Liver (tissue), 9 donors: ENCODE measurements around the gene HELZ2. TPM values are rescaled to one million over a fixed set of nuclear protein-coding genes. Genes with fewer than 3 reads are reported as not detected.

Experiments
- DNase-seq: peaks from one replicate; pipeline ENCODE4 v3.0.0-alpha.2; 2017; ENCODE audit warnings: low spot score
- H3K27ac ChIP-seq, 2 donors: one replicate each; pipeline ENCODE4 v1.7.0; 2013; ENCODE audit warnings: inconsistent platforms in 2 of 2, low read length in 2 of 2, control low read depth in 1 of 2, low read depth in 1 of 2, mild to moderate bottlenecking in 1 of 2
- H3K27me3 ChIP-seq, 4 donors: one replicate each; pipeline versions ENCODE4 v1.6.1 to v1.7.0; 2013; ENCODE audit warnings: low read length in 3 of 4, inconsistent platforms in 1 of 4, mild to moderate bottlenecking in 1 of 4, moderate library complexity in 1 of 4; ENCODE audit not compliant: control insufficient read depth in 4 of 4, insufficient read depth in 4 of 4
- H3K36me3 ChIP-seq, 4 donors: one replicate each; pipeline versions ENCODE4 v1.6.1 to v1.7.0; 2013; ENCODE audit warnings: low read length in 3 of 4, mild to moderate bottlenecking in 3 of 4, low read depth in 1 of 4, moderate library complexity in 1 of 4; ENCODE audit not compliant: control insufficient read depth in 4 of 4, insufficient read depth in 3 of 4
- H3K4me1 ChIP-seq, 4 donors: one replicate each; pipeline versions ENCODE4 v1.6.1 to v1.7.0; 2013; ENCODE audit warnings: low read length in 3 of 4, mild to moderate bottlenecking in 3 of 4, moderate library complexity in 1 of 4; ENCODE audit not compliant: control insufficient read depth in 4 of 4, insufficient read depth in 4 of 4
- H3K4me3 ChIP-seq, 3 donors: one replicate each; pipeline versions ENCODE4 v1.6.1 to v1.7.0; 2013; ENCODE audit warnings: low read length in 3 of 3, control low read depth in 1 of 3, low read depth in 1 of 3, mild to moderate bottlenecking in 1 of 3
- H3K9ac ChIP-seq, 2 donors: one replicate each; pipeline ENCODE4 v1.7.0; 2013; ENCODE audit warnings: low read length in 2 of 2, mild to moderate bottlenecking in 2 of 2, moderate library complexity in 2 of 2, control low read depth in 1 of 2, low read depth in 1 of 2
- H3K9me3 ChIP-seq, 4 donors: one replicate each; pipeline versions ENCODE4 v1.6.1 to v1.7.0; 2013; ENCODE audit warnings: low read length in 3 of 4; ENCODE audit not compliant: control insufficient read depth in 4 of 4
- EGR1 ChIP-seq, 2 donors: IDR thresholded peaks; 2 replicates each; pipeline ENCODE4 v1.6.1; 2016 to 2018; ENCODE audit warnings: antibody characterized with exemption in 2 of 2, low read depth in 2 of 2
- FOXA1 ChIP-seq: IDR thresholded peaks from 2 replicates; pipeline ENCODE4 v1.6.1; 2016; ENCODE audit warnings: antibody characterized with exemption
- FOXA2 ChIP-seq: IDR thresholded peaks from 2 replicates; pipeline ENCODE4 v1.6.1; 2016; ENCODE audit warnings: antibody characterized with exemption
- GABPA ChIP-seq, 2 donors: IDR thresholded peaks in 1 of 2; conservative IDR thresholded peaks in 1 of 2; 2 replicates each; pipeline ENCODE4 v1.6.1; 2016; ENCODE audit warnings: antibody characterized with exemption in 2 of 2, mild to moderate bottlenecking in 1 of 2, moderate library complexity in 1 of 2
- HNF4A ChIP-seq, 2 donors: conservative IDR thresholded peaks; 2 replicates each; pipeline ENCODE4 v1.6.1; 2016; ENCODE audit warnings: antibody characterized with exemption in 2 of 2, mild to moderate bottlenecking in 2 of 2
- HNF4G ChIP-seq: IDR thresholded peaks from 2 replicates; pipeline ENCODE4 v1.6.1; 2016; ENCODE audit warnings: antibody characterized with exemption
- JUND ChIP-seq, 2 donors: IDR thresholded peaks; 2 replicates each; pipeline ENCODE4 v1.6.1; 2016; ENCODE audit warnings: antibody characterized with exemption in 2 of 2
- NR2F2 ChIP-seq: IDR thresholded peaks from 2 replicates; pipeline ENCODE4 v1.6.1; 2016; ENCODE audit warnings: antibody characterized with exemption
- RAD21 ChIP-seq, 2 donors: IDR thresholded peaks; 2 replicates each; pipeline ENCODE4 v1.6.1; 2016; ENCODE audit warnings: antibody characterized with exemption in 2 of 2, mild to moderate bottlenecking in 2 of 2
- RXRA ChIP-seq, 2 donors: IDR thresholded peaks; 2 replicates each; pipeline ENCODE4 v1.6.1; 2017 to 2018; ENCODE audit warnings: antibody characterized with exemption in 2 of 2, mild to moderate bottlenecking in 1 of 2
- SP1 ChIP-seq: IDR thresholded peaks from 2 replicates; pipeline ENCODE4 v1.6.1; 2018; ENCODE audit warnings: antibody characterized with exemption, mild to moderate bottlenecking
- TAF1 ChIP-seq: conservative IDR thresholded peaks from 2 replicates; pipeline ENCODE4 v1.6.1; 2016; ENCODE audit warnings: antibody characterized with exemption, mild to moderate bottlenecking
- YY1 ChIP-seq: IDR thresholded peaks from 2 replicates; pipeline ENCODE4 v1.6.1; 2016; ENCODE audit warnings: antibody characterized with exemption, mild to moderate bottlenecking
- ZBTB33 ChIP-seq: IDR thresholded peaks from 2 replicates; pipeline ENCODE4 v1.6.1; 2016; ENCODE audit warnings: antibody characterized with exemption
- WGBS: extraction: QIAGEN DNeasy Blood & Tissue Kit; methylation state at CpG from one replicate; pipeline ENCODE4 v1.1.7; 2013; 5-methylcytosine and 5-hydroxymethylcytosine counted together
- polyA plus RNA-seq, 2 donors: library from polyadenylated mRNA; stranded (reverse) in 1 of 2; unstranded in 1 of 2; fragments of 200-250 nt in 1 of 2; fragments of >200 nt in 1 of 2; fragmentation: Nextera tagmentation in 1 of 2; extraction: Ambion mirVana in 1 of 2; gene quantifications; one replicate each; pipeline versions ENCODE4 v1.2.1 to v1.2.3, GENCODE V29; 2013 to 2015
- total RNA-seq, 2 donors: library from RNA; depleted of rRNA; stranded (reverse); fragments of >200 nt; gene quantifications; one replicate each; pipeline ENCODE4 v1.2.3, GENCODE V29; 2014
- TF ChIP-seq, protein P1 (sequence below): IDR thresholded peaks from 2 replicates; pipeline ENCODE4 v1.6.1; 2016; ENCODE audit warnings: antibody characterized with exemption, mild to moderate bottlenecking
- TF ChIP-seq, protein P2 (sequence below): fragments of 150-350 bp; IDR thresholded peaks from 2 replicates; pipeline ENCODE4 v1.5.1; 2017; ENCODE audit warnings: improper control_type of control experiment, low read depth, low read length; ENCODE audit not compliant: missing input control
- TF ChIP-seq, protein P3 (sequence below): IDR thresholded peaks from 2 replicates; pipeline ENCODE4 v1.6.1; 2016; ENCODE audit warnings: antibody characterized with exemption
- TF ChIP-seq, protein P4 (sequence below): IDR thresholded peaks from 2 replicates; pipeline ENCODE4 v1.6.1; 2016; ENCODE audit warnings: antibody characterized with exemption
- donor health status: healthy.
- donor health status: healthy.
- donor health status: healthy.
- donor health status: healthy.
- donor health status: healthy.

Gene HELZ2
- total and polyA plus RNA-seq, 4 donors, result 3.7 to 26.6 (median 15.5) TPM

- no peak overlapping the region for H3K9ac ChIP-seq
- H3K36me3 ChIP-seq, result peaks cover 9 to 57% (median 12%) of the 10 kb centered on the region in 4 donors
- H3K9me3 ChIP-seq, result no peaks in the 10 kb centered on the region
- no peaks in the 10 kb centered on the region for H3K4me1 ChIP-seq
- no peaks in the 10 kb centered on the region for H3K27me3 ChIP-seq
- no peak overlapping the region for H3K4me3 ChIP-seq
- TF ChIP-seq SP1 (no peak), RAD21 (IDR thresholded peaks at IDR 0.05) (no peak)
- 97% methylated on average over 6 of the region's 6 CpGs for WGBS
- DNase-seq, result no peak
- H3K27ac ChIP-seq, result no peak overlapping the region
These were observed 22.4 kb upstream of the HELZ2 start for GRCh38 chr20:63596423-63596822.

DNA sequence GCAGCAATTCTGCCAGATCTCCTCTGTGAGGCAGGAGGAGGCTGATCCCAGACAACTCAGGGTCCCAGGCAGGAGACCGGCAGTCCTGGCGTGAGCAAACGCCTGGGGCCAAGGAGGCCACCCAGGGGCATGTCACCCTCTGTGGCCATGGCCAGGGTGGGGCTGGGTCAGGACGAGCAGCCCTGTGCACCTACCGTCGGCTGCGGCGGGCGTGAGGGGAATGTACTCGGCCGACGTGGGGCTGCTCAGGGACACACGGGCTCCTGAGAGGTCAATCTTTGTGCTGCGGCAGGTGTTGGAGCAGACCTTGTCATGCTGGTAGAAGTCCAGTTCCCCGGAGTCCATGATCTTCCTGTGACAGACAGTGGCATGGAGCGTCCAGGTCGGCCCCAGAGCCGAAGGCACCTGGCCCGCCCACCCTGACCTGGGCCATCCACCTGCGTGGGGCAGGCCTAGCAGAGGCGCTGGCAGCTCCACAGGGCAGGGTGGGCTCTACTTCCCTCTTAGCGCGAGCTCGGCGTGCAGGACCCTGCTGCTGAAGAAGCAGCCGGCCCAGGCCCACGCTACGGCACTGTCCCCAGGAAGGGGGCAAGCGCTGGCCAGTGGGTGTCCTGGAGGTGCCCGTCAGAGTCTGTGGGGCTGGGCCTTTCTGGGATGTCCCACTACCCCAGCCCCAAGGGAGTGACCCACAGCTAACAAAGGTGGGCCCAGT lies 21.5 kb upstream of the HELZ2 start:
- no peaks in the 10 kb centered on the region for H3K9me3 ChIP-seq
- no peak overlapping the region for H3K27ac ChIP-seq
- WGBS, result 95% methylated on average over 30 of the region's 30 CpGs
- H3K9ac ChIP-seq, result no peak overlapping the region
- H3K4me3 ChIP-seq, result no peak overlapping the region
- no peaks in the 10 kb centered on the region for H3K4me1 ChIP-seq
- DNase-seq, result no peak
- peaks cover 9 to 58% (median 13%) of the 10 kb centered on the region in 4 donors for H3K36me3 ChIP-seq
- TF ChIP-seq HNF4A (conservative IDR thresholded peaks at IDR 0.05) (no peak), JUND (IDR thresholded peaks at IDR 0.05) (no peak), FOXA1 (no peak), ZBTB33 (no peak), GABPA (IDR thresholded peaks at IDR 0.05 in 1 of 2, conservative IDR thresholded peaks at IDR 0.05 in 1 of 2) (no peak), YY1 (no peak), TAF1 (no peak), EGR1 (IDR thresholded peaks at IDR 0.05; ENCODE audit: low read depth in 2 of 2) (no peak), FOXA2 (no peak), SP1 (no peak), RXRA (IDR thresholded peaks at IDR 0.05) (no peak), NR2F2 (no peak), RAD21 (IDR thresholded peaks at IDR 0.05) (no peak), HNF4G (no peak)
- TF ChIP-seq, protein P1, sequence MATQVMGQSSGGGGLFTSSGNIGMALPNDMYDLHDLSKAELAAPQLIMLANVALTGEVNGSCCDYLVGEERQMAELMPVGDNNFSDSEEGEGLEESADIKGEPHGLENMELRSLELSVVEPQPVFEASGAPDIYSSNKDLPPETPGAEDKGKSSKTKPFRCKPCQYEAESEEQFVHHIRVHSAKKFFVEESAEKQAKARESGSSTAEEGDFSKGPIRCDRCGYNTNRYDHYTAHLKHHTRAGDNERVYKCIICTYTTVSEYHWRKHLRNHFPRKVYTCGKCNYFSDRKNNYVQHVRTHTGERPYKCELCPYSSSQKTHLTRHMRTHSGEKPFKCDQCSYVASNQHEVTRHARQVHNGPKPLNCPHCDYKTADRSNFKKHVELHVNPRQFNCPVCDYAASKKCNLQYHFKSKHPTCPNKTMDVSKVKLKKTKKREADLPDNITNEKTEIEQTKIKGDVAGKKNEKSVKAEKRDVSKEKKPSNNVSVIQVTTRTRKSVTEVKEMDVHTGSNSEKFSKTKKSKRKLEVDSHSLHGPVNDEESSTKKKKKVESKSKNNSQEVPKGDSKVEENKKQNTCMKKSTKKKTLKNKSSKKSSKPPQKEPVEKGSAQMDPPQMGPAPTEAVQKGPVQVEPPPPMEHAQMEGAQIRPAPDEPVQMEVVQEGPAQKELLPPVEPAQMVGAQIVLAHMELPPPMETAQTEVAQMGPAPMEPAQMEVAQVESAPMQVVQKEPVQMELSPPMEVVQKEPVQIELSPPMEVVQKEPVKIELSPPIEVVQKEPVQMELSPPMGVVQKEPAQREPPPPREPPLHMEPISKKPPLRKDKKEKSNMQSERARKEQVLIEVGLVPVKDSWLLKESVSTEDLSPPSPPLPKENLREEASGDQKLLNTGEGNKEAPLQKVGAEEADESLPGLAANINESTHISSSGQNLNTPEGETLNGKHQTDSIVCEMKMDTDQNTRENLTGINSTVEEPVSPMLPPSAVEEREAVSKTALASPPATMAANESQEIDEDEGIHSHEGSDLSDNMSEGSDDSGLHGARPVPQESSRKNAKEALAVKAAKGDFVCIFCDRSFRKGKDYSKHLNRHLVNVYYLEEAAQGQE, result no peak
- TF ChIP-seq, protein P2, sequence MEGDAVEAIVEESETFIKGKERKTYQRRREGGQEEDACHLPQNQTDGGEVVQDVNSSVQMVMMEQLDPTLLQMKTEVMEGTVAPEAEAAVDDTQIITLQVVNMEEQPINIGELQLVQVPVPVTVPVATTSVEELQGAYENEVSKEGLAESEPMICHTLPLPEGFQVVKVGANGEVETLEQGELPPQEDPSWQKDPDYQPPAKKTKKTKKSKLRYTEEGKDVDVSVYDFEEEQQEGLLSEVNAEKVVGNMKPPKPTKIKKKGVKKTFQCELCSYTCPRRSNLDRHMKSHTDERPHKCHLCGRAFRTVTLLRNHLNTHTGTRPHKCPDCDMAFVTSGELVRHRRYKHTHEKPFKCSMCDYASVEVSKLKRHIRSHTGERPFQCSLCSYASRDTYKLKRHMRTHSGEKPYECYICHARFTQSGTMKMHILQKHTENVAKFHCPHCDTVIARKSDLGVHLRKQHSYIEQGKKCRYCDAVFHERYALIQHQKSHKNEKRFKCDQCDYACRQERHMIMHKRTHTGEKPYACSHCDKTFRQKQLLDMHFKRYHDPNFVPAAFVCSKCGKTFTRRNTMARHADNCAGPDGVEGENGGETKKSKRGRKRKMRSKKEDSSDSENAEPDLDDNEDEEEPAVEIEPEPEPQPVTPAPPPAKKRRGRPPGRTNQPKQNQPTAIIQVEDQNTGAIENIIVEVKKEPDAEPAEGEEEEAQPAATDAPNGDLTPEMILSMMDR, result no peak
- TF ChIP-seq, protein P3, sequence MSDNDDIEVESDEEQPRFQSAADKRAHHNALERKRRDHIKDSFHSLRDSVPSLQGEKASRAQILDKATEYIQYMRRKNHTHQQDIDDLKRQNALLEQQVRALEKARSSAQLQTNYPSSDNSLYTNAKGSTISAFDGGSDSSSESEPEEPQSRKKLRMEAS, result no peak
- TF ChIP-seq, protein P4, sequence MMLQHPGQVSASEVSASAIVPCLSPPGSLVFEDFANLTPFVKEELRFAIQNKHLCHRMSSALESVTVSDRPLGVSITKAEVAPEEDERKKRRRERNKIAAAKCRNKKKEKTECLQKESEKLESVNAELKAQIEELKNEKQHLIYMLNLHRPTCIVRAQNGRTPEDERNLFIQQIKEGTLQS, result no peak
- H3K27me3 ChIP-seq, result no peaks in the 10 kb centered on the region
